Right lobe of liver (tissue), 6 donors: ENCODE measurements around the gene MX1. TPM values are rescaled to one million over a fixed set of nuclear protein-coding genes. Genes with fewer than 3 reads are reported as not detected.

Experiments
- ATAC-seq, 4 donors: fragments of 200-7000 bp; cut with Tn5 transposase; one replicate each; pipeline ENCODE4 v1.9.1; 2020; ENCODE audit warnings: mild to moderate bottlenecking in 4 of 4, moderate library complexity in 4 of 4
- DNase-seq, 3 donors: peaks; one replicate each; pipeline ENCODE4 v3.0.0-alpha.2; 2020
- H3K27ac ChIP-seq, 3 donors: fragments of 200-600 bp; one replicate each; pipeline ENCODE4 v1.8.0; 2022
- H3K27me3 ChIP-seq, 2 donors: fragments of 200-600 bp; one replicate each; pipeline ENCODE4 v1.8.0; 2022
- H3K36me3 ChIP-seq, 4 donors: fragments of 200-600 bp; sonication (generic) in 1 of 4; one replicate each; pipeline versions ENCODE4 v1.5.1 to v1.8.0; 2017 to 2022; ENCODE audit warnings: control low read depth in 1 of 4
- H3K4me1 ChIP-seq, 4 donors: fragments of 200-600 bp; sonication (generic) in 1 of 4; one replicate each; pipeline versions ENCODE4 v1.5.1 to v1.8.0; 2017 to 2022; ENCODE audit warnings: control low read depth in 1 of 4
- H3K4me3 ChIP-seq, 3 donors: fragments of 200-600 bp; one replicate each; pipeline ENCODE4 v1.8.0; 2022
- H3K9me3 ChIP-seq, 4 donors: fragments of 200-600 bp; sonication (generic) in 1 of 4; one replicate each; pipeline versions ENCODE4 v1.5.1 to v1.8.0; 2017 to 2022; ENCODE audit warnings: control low read depth in 1 of 4
- CTCF ChIP-seq, 4 donors: fragments of 200-600 bp in 3 of 4; fragments of 450-650 bp in 1 of 4; IDR thresholded peaks; one replicate each; pipeline versions ENCODE4 v1.5.1 to v1.8.0; 2016 to 2022; ENCODE audit warnings: antibody characterized with exemption in 4 of 4, mild to moderate bottlenecking in 2 of 4
- POLR2A ChIP-seq: fragments of 450-650 bp; IDR thresholded peaks from one replicate; pipeline ENCODE4 v1.6.1; 2017; ENCODE audit warnings: antibody characterized with exemption, mild to moderate bottlenecking
- WGBS: methylation state at CpG from one replicate; pipeline ENCODE4 v1.1.6; 2018; ENCODE audit warnings: low coverage, low lambda C conversion rate; ENCODE audit not compliant: insufficient coverage; ENCODE audit errors: missing lambda C conversion rate; 5-methylcytosine and 5-hydroxymethylcytosine counted together
- intact Hi-C, 2 donors: fragments of 100-400 bp; cut with DNase I; formaldehyde crosslinking; loops; one replicate each; pipeline versions ENCODE4 v1.11.2 to v1.14.1; 2022
- total RNA-seq, 6 experiments: library from RNA; depleted of rRNA in 2 of 6; stranded (reverse); fragments of >200 nt in 2 of 6; fragmentation: NEBNext Ultra II Directional in 3 of 6; extraction: Animal tissue kit (Norgen Biotek cat#: 25700) in 3 of 6; gene quantifications; one replicate each; pipeline versions ENCODE4 v1.1.0 to v1.2.4, GENCODE V29; 2016 to 2023
- donor health status: DM: no; HTN: yes; CAD: no.
- donor health status: DM: no; HTN: no; CAD: no.
- donor health status: DM: no; HTN: no; CAD: no.
- donor health status: DM: no; HTN: yes; CAD: no.
- donor health status: DM: no; HTN: yes; CAD: no.

Gene MX1
- total RNA-seq, 6 experiments from 2014 or later, result 6.1 to 25.4 (median 10.5) TPM

GRCh38 chr21:41428847-41429246 lies 2.8 kb downstream of the MX1 start:
- H3K27me3 ChIP-seq, result no peaks in the 10 kb centered on the region
- no peaks in the 10 kb centered on the region for H3K9me3 ChIP-seq
- peaks cover 0 to 4% (median 0%) of the 10 kb centered on the region in 4 donors for H3K4me1 ChIP-seq
- WGBS, result 81% methylated on average over 4 of the region's 6 CpGs
- H3K27ac ChIP-seq, result no peak overlapping the region
- ATAC-seq (no peak), DNase-seq (no peak)
- H3K4me3 ChIP-seq, result no peak overlapping the region
- no peak for TF ChIP-seq POLR2A
- TF ChIP-seq CTCF (IDR thresholded peaks at IDR 0.05), result no peak
- intact Hi-C loops, result no loop called here
- peaks cover 0 to 8% (median 5%) of the 10 kb centered on the region in 4 donors for H3K36me3 ChIP-seq

GRCh38 chr21:41429305-41429704 lies 3.3 kb downstream of the MX1 start:
- DNase-seq, result no peak
- TF ChIP-seq POLR2A (no peak), CTCF (IDR thresholded peaks at IDR 0.05) (no peak)
- Histone ChIP-seq H3K27ac (no peak overlapping the region), H3K4me3 (no peak overlapping the region), H3K27me3 (no peaks in the 10 kb centered on the region), H3K9me3 (no peaks in the 10 kb centered on the region), H3K36me3 (peaks cover 0 to 8% (median 5%) of the 10 kb centered on the region in 4 donors), H3K4me1 (peaks cover 0 to 4% (median 0%) of the 10 kb centered on the region in 4 donors)
- WGBS, result 95% methylated on average over 2 of the region's 3 CpGs
- intact Hi-C loops, result no loop called here
- ATAC-seq, result no peak

GRCh38 chr21:41429925-41430491 lies 4.0 kb downstream of the MX1 start:
- Histone ChIP-seq H3K27me3 (no peaks in the 10 kb centered on the region), H3K4me3 (no peak overlapping the region), H3K27ac (no peak overlapping the region), H3K9me3 (no peaks in the 10 kb centered on the region), H3K36me3 (peaks cover 0 to 8% (median 6%) of the 10 kb centered on the region in 4 donors), H3K4me1 (peaks cover 0 to 4% (median 0%) of the 10 kb centered on the region in 4 donors)
- DNase-seq, result no peak
- ATAC-seq, result no peak
- 75% methylated on average over 7 of the region's 9 CpGs for WGBS
- TF ChIP-seq POLR2A (no peak), CTCF (IDR thresholded peaks at IDR 0.05) (no peak)
- intact Hi-C loops, result no loop called here

- ATAC-seq (no peak), DNase-seq (no peak)
- H3K4me1 ChIP-seq, result no peaks in the 10 kb centered on the region
- 82% methylated on average over 7 of the region's 16 CpGs for WGBS
- no peak overlapping the region for H3K4me3 ChIP-seq
- no peaks in the 10 kb centered on the region for H3K27me3 ChIP-seq
- no peak overlapping the region for H3K27ac ChIP-seq
- intact Hi-C loops, result no loop called here
- H3K9me3 ChIP-seq, result no peaks in the 10 kb centered on the region
- peaks cover 0 to 26% (median 11%) of the 10 kb centered on the region in 4 donors for H3K36me3 ChIP-seq
- no peak for TF ChIP-seq CTCF (IDR thresholded peaks at IDR 0.05)
- TF ChIP-seq POLR2A, result no peak
Observed at GRCh38 chr21:41431788-41432548, 5.9 kb downstream of the MX1 start.
